ENCODE data around the gene CTH. TPM values are rescaled to one million over a fixed set of nuclear protein-coding genes. Genes with fewer than 3 reads are reported as not detected.
"Not testable (repeated sequence)": the region's sequence is repeated elsewhere in the genome, so short reads cannot be mapped to it uniquely, and the experiment has no call there.

The CTH gene
- total and polyA plus RNA-seq, 11 donors: 0.74 to 3.9 (median 1.6) TPM

DNA sequence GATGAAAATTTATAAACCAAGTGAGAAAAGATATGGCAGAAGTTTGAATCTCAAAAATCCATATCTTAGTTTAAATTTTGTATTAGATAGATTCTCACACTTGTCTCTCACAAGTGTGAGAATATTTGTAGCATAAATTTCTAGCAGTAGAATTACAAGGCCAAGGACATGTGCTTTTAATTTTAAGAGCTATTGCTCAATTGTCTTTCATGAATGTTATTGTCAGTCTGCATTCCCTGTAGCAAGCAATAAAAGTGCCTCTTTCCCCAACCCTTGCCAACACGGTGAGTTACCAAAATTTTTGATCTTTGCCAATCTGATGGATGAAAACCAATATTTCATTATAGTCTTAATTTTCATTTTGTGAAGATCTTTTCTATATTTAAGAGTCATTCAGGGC is 64.0 kb downstream of the CTH start:
- WGBS, 4 donors: 77 to 93% (median 81%) methylated on average over 1 of the region's 1 CpG
- H3K27ac ChIP-seq: no peak overlapping the region
- TF ChIP-seq CTCF (IDR thresholded peaks at IDR 0.05) (no peak), POLR2A (IDR thresholded peaks at IDR 0.05) (no peak)
- ATAC-seq (no peak), DNase-seq (no peak)
- H3K4me1 ChIP-seq: no peaks in the 10 kb centered on the region
- peaks cover 0 to 4% (median 0%) of the 10 kb centered on the region in 12 donors for H3K9me3 ChIP-seq
- H3K4me3 ChIP-seq: no peak overlapping the region
- intact Hi-C loops (cut with DNase I): no loop called here
- H3K27me3 ChIP-seq: no peaks in the 10 kb centered on the region
- no peaks in the 10 kb centered on the region for H3K36me3 ChIP-seq

DNA sequence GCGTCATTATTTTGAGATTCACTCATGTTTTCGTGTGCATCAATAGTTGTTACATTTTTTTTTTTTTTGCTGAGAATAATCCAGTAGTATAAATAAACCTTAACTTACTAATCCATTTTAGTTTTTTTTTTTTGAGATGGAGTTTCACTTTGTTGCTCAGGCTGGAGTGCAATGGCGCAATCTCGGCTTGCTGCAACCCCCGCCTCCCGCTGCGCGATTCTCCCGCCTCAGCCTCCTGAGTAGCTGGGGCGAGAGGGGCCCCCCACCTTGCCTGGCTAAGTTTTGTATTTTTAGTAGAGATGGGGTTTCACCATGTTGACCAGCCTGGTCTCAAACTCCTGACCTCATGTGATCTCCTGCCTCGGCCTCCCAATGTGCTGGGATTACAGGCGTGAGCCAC is 66.0 kb downstream of the CTH start:
- H3K4me1 ChIP-seq: no peaks in the 10 kb centered on the region
- ATAC-seq (no peak), DNase-seq (no peak)
- no peaks in the 10 kb centered on the region for H3K36me3 ChIP-seq
- no peak overlapping the region for H3K4me3 ChIP-seq
- 93 to 96% (median 95%) methylated on average over 12 of the region's 12 CpGs for WGBS, 4 donors
- H3K27me3 ChIP-seq: no peaks in the 10 kb centered on the region
- H3K9me3 ChIP-seq: peaks cover 0 to 4% (median 0%) of the 10 kb centered on the region in 12 donors
- TF ChIP-seq POLR2A (IDR thresholded peaks at IDR 0.05): no peak
- no peak for TF ChIP-seq CTCF (IDR thresholded peaks at IDR 0.05)
- no peak overlapping the region for H3K27ac ChIP-seq
- intact Hi-C loops (cut with DNase I): no loop called here

DNA sequence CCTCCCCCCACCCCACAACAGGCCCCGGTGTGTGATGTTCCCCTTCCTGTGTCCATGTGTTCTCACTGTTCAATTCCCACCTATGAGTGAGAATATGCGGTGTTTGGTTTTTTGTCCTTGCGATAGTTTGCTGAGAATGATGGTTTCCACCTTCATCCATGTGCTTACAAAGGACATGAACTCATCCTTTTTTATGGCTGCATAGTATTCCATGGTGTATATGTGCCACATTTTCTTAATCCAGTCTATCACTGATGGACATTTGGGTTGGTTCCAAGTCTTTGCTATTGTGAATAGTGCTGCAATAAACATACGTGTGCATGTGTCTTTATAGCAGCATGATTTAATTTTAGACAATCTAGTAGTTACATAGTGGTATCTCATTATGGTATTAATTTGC is 66.8 kb downstream of the CTH start:
- H3K4me3 ChIP-seq; H3K27me3 ChIP-seq; intact Hi-C loops (cut with DNase I); H3K36me3 ChIP-seq; ATAC-seq; H3K9me3 ChIP-seq; H3K27ac ChIP-seq; DNase-seq; H3K4me1 ChIP-seq: not testable (repeated sequence)
- WGBS, 4 donors: 89 to 94% (median 91%) methylated on average over 4 of the region's 4 CpGs

- Histone ChIP-seq H3K27ac (no peak overlapping the region), H3K9me3 (no peaks in the 10 kb centered on the region), H3K4me3 (no peak overlapping the region), H3K36me3 (no peaks in the 10 kb centered on the region), H3K27me3 (no peaks in the 10 kb centered on the region), H3K4me1 (peaks cover 0 to 13% (median 3%) of the 10 kb centered on the region in 12 donors)
- WGBS, 4 donors: 87 to 95% (median 91%) methylated on average over 4 of the region's 4 CpGs
- no peak for DNase-seq
- intact Hi-C loops (cut with DNase I): loop anchor here in 2 of 10 donors (10.0 kb wide), 1 partner anchor 349 kb away; no protein-coding TSS in a partner anchor
- no peak for ATAC-seq
- TF ChIP-seq POLR2A (IDR thresholded peaks at IDR 0.05): no peak
- TF ChIP-seq CTCF (IDR thresholded peaks at IDR 0.05): no peak
Observed at GRCh38 chr1:70483342-70483741, 72.3 kb downstream of the CTH start.

GRCh38 chr1:70485624-70486023 is 74.6 kb downstream of the CTH start:
- DNase-seq (no peak), ATAC-seq (no peak)
- Histone ChIP-seq H3K27ac (no peak overlapping the region), H3K36me3 (no peaks in the 10 kb centered on the region), H3K4me3 (no peak overlapping the region), H3K9me3 (peaks cover 0 to 4% (median 0%) of the 10 kb centered on the region in 12 donors), H3K27me3 (no peaks in the 10 kb centered on the region), H3K4me1 (peaks cover 0 to 13% (median 3%) of the 10 kb centered on the region in 12 donors)
- intact Hi-C loops (cut with DNase I): loop anchor here in 8 of 10 donors (5.0 to 10.0 kb wide), 4 partner anchors 43 to 353 kb away; no protein-coding TSS in a partner anchor
- TF ChIP-seq CTCF (IDR thresholded peaks at IDR 0.05) (no peak), POLR2A (IDR thresholded peaks at IDR 0.05) (no peak)
- WGBS, 4 donors: 49 to 58% (median 52%) methylated on average over 4 of the region's 4 CpGs
